ENCODE results near the gene HAUS2.

- TF ChIP-seq CTCF (IDR thresholded peaks at IDR 0.05), result no peak
- no peak for TF ChIP-seq POLR2A (IDR thresholded peaks at IDR 0.05)
- TF ChIP-seq EP300 (IDR thresholded peaks at IDR 0.05), result no peak
Measured at GRCh38 chr15:42549032-42549491, 424 bp downstream of the HAUS2 start.
